ENCODE measurements around the gene TOMM6.

TOMM6 gene

GRCh38 chr6:41826343-41827022 is 39.0 kb downstream of the TOMM6 start:
- DNase-seq (ENCODE audit: low read depth), result no peak
- no peak for TF ChIP-seq CTCF (conservative IDR thresholded peaks at IDR 0.05; ENCODE audit: low read length)
- H3K4me3 ChIP-seq (ENCODE audit: low read length), result no peak overlapping the region

- TF ChIP-seq CTCF (conservative IDR thresholded peaks at IDR 0.05; ENCODE audit: low read length), result no peak
- DNase-seq (ENCODE audit: low read depth), result no peak
- H3K4me3 ChIP-seq (ENCODE audit: low read length), result no peak overlapping the region
These were observed 44.8 kb downstream of the TOMM6 start for GRCh38 chr6:41832263-41832662.

GRCh38 chr6:41836022-41836659 is 48.6 kb downstream of the TOMM6 start:
- no peak overlapping the region for H3K4me3 ChIP-seq (ENCODE audit: low read length)
- TF ChIP-seq CTCF (conservative IDR thresholded peaks at IDR 0.05; ENCODE audit: low read length), result no peak
- DNase-seq (ENCODE audit: low read depth), result peak; percentile 2

- DNase-seq (ENCODE audit: low read depth), result peak; percentile 20
- no peak overlapping the region for H3K4me3 ChIP-seq (ENCODE audit: low read length)
- TF ChIP-seq CTCF (conservative IDR thresholded peaks at IDR 0.05; ENCODE audit: low read length), result no peak
These were observed 49.2 kb downstream of the TOMM6 start for GRCh38 chr6:41836660-41837052.
